ENCODE data around the gene TSPYL1.
A peak's percentile ranks its signal among the peaks of the same experiment; 100 is the strongest.
"Not testable (repeated sequence)": the region's sequence is repeated elsewhere in the genome, so short reads cannot be mapped to it uniquely, and the experiment has no call there.

Gene TSPYL1

DNA sequence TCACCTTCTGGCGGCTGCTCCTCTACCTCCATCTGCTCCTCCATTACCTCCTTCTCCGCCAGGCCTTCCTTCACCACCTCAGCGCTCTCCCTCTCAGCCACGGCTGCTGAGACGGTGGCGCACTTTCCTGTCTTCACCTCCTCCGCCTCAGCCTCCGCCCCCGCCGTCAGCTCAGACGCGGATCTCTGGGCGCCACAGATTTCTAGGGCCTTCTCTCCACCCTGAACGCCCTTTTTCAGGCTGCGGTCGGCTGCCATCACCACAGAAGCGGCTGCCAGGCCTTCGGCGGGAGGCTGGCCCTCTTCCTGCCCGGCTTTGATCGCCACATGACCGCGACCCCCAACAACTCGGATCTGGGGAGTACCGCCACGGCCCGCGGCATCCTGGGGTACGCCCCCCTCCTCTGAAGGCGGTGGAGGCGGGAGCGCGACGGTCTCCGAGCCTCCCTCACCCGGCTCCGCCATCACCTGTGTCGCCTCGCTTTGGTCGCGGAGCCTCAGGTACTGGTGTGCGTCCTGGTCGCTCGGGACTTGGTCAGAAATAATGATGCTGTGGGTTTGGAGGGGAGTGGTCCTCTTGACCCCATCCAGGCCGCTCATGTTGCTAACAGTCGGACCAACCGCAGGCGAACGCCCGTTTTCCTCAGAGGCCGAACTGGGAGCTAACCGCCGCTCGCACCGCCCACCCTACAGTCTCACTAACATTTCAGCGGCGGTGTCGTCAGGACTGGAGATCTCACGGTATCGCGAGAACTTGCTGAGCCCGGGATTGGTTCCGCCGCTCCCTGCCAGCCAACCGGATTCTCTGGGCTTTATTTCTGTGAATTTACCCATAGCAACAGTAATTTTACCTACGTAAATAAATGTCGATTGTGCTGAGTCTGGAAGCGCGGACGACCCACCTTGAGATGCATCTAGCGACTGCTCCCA lies at the start of gene TSPYL1:
TSPYL1 (minus strand) TSS at position 699 of the 929 bp plus-strand sequence; CDS start at position 599, 100 bp downstream.
- peak; percentile 83 for DNase-seq

DNA sequence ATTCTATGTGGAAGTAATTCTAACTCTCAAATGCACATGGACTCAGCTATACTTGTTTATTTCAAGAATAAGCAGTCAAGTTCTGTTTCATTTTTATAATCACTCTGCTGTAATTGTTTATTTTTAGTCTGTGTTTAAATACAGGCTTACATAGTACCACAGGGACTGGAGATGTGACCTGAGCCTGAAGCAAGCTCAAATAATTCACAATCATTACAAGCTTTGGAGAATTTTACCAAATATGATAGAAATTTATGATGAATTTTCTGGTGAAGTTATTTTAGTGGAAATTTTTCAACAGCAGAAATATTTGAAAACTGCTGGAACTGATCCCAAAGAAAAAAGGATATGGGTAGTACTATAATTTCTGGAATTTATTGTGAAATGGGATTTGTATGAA lies 49.4 kb upstream of the TSPYL1 start:
- no peak for DNase-seq

DNA sequence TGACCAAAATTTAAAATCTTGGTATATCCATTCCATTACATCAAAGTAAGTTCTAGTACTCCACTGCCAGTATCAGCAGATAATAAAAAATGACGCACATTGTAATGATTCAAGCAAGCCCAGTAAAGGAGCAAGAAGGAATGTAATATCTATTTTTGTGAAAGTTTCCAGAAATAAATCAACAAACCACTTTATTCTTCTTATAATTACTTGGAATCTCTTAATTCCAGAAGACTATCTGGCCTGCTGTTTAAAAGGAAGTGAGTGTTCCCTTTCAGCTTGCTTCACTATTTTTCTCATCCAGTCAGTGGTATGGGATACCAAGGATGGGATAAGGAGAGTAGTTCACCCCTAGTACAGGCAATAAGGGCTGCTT lies 48.8 kb upstream of the TSPYL1 start:
- no peak for DNase-seq

DNA sequence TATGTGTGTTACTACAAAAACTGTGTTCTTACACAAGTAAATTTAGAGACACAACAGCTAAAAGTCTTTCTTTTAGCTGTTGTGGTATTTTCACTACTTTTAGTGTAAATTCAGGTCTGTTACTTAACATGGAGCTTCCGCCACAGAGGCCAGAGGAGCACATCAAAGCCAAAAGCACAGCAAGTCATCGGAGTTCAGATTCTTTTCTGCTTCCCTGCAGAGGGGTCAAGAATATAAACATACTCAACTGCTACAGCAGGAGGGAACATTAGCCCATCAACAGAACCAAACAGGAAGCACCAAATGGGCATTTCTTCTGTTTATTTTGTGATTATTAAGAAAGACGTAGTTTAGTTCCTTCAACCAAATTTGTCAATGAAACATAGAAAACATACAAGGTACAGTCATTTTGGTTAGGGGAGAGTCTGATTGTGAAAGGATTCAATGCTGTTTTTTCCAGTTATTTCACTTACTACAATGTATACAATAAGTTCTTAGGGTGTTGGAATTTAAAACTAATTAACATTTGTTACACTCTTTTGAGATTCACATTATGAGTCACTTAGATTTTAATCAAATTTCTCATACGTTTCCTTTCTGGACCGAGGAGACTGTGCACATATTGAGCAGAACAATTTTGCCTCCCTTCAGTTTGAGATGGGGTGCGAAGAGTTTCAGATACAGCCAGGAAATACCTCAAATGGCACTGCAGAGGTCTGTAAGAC lies 48.2 kb upstream of the TSPYL1 start:
- DNase-seq, result no peak

DNA sequence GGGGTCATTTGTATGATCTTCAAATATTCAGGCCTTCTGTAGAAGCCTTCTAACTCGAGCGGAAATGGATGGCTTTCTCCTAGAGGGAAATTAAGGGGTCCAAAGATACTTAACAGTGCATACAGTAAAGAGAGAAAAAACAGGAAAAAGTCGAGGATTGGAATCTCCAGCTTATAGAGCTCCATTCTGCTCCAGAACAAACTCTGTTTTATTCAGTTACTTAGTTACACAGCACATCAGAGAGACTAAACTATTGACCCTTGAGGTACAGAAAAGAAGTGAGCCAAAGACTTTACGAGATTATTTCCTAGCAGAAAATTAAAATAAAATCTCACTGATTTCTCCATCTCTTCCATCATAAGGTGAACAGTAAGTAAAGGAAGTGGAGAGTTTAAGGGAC lies 47.3 kb upstream of the TSPYL1 start:
- DNase-seq, result no peak

DNA sequence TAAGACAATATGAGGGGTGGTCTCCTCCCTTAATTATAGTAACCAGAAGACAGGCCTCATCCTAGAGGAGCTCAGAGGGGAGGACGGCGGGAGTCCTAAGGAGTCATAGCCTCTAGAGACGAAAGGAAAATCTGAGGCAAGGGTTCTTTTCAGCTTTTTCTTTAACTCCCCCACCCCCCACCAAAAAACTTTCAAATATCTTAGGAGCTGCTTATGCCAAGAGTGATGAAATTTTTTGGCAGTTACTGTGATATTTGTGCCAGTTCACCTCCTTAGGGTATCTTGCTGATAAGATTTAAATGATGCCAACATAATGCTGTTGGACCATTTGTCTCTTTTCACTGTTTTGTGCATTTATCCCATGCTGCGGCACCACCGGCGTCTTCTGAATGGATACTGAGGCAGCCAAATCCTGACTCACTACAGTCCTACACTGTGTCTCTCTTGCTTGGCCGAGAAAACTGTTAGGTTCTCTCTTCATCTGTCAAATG lies 46.5 kb upstream of the TSPYL1 start:
- no peak for DNase-seq

DNA sequence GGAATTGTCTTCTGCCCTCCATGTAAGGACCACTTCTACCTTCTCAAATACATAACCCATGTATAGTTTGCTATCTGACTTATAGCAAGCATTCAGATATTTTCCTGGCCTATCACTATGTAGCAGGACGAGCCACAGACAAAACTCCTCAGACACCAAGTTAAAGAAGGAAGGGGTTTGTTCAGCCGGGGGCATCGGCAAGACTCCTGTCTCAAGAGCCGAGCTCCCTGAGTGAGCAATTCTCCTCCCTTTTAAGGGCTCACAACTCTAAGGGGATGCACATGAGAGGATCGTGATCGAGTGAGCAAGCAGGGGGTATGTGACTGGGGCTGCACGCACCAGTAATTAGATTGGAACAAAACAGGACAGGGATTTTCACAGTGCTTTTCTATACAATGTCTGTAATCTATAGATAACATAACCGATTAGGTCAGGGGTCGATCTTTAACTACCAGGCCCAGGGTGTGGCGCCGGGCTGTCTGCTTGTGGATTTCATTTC lies 46.0 kb upstream of the TSPYL1 start:
- DNase-seq, result not testable (repeated sequence)

DNA sequence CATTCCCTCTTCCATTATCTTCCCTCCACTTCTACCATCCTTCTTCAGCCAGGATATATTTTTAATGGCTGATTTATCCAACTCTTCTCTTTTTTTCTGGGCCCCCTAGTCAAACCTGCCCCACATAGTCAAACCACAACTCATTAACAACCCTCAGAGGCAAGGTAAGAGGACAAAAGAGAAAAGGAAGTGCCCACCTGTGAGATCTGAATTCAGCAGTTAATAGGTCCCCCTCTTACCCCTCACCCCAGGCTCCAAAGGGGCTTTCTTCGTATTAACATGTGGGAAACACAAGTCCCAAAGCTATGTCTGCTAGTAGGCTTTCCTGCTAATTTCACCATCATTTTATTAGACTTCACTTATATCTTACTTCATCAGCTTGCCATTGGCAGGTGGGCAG lies 44.1 kb upstream of the TSPYL1 start:
- DNase-seq, result no peak

DNA sequence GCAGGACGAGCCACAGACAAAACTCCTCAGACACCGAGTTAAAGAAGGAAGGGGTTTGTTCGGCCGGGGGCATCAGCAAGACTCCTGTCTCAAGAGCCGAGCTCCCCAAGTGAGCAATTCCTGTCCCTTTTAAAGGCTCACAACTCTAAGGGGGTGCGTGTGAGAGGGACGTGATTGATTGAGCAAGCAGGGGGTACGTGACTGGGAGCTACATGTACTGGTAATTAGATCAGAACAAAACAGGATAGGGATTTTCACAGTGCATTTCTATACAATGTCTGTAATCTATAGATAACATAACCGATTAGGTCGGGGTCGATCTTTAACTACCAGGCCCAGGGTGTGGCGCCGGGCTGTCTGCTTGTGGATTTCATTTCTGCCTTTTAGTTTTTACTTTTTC lies 42.2 kb upstream of the TSPYL1 start:
- DNase-seq, result not testable (repeated sequence)

DNA sequence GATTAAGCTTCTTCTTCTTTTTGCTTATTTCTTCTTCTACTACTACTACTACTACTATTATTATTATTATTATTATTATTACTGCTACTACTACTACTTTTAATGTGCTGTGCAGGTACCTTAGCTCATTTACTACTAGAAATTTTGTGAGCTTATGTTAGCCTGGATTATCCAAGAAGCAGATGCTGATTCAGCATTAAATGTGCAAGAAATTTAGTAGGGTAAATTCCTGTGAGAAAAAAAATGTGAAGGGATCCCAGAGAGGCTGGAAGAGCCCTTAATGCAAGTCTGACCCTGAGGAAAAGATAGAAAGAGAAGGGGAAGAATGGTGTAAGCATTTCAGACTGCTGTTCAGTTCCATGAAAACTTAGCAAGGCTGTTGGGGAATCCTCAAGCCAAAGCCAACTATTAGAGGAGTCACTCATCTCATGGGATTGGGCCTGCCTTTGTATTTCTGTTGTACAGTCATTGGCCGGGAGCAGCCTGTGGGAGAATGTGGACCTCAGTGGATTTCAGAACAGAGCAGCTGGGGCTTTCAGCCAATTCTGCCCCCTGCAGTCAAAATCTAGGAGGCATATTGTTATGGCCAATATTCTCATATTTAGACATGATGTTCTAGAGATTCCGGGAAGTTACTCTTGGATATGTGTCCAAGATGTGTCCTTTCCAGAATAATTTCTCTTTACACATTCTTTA lies 37.2 kb upstream of the TSPYL1 start:
- DNase-seq, result no peak

DNA sequence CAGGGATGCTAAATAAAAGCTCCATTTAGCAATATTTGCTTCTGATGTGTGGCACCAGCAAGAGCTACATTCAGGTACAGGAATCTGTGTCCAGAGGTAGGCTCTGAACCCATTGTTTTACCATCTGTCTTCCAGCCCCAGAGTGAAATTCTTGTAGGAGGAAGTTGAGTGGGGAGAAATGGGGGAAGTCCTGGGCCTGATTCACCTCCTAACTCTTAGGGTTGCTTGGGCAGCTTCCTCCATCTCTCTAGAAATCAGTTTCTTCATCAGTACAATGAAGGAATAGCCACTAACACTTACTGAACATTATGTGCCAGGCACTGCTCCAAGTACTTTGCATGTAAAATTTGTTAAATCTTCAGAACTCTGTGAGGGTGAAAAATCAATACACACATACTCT lies 35.1 kb upstream of the TSPYL1 start:
- DNase-seq, result no peak

DNA sequence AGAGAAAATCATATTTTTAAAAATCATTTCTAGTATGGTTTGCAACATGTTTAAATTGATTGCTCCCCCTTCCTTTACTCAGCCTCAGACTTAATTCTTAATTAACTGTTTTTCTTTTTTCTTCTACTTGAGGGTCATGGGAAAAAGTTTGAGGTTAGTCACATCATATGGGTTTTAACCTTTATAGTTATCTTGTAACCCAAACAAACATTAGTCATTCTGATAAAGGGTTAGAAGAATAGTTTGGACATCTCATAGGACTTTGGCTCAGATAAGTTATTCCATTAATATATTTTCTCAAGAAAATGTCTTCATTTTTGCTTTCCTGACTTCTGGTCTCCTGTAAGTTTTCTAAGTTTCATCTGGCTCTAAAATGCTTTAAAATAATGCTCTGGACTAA lies 34.5 kb upstream of the TSPYL1 start:
- DNase-seq, result no peak

DNA sequence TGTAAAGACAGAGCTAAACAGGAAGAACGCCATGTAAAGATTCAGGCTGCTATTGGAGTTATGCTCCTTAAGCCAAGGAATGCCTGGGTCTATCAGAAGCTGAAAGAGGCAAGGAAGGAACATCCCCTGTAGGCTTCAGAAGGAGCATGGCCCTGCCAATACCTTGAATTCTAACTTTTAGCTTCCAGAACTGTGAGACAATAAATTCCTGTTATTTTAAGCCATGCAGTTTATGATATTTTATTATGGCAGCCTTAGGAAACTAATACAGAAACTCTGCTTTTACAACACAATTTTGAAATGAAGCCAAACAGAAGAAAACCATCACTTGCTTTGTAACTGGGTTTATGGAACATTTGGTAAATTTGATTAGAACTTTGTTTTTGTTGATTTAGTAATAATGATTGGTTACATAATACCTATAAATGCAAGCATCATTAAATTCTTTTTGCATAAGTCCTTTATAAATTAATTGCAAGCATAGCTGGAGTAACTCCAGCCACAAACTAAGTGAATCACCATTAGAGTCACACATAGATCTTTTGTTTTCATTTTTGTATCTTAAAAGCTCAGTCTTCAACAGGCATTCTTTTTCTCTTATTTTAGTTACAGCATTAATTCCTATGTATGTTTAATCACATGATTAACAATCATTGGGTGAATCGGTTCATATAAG lies 33.5 kb upstream of the TSPYL1 start:
- no peak for DNase-seq

DNA sequence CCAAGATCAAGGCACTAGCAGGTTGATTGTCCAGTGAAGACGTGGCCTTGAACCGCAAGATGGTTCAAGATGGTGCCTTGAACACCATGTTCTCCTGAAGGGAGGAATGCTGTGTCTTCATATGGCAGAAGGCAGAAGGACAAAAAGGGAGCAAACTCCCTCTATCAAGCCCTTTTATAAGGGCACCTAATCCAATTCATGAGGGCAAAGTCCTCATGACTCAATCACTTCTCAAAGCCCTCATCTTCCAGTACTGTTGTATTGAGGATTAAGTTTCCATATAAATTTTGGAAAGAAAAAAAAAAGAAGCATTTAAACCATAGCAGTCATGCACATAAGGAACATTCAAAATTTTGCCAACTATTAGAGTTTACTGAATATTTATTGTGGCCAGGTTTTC lies 29.9 kb upstream of the TSPYL1 start:
- DNase-seq, result no peak

DNA sequence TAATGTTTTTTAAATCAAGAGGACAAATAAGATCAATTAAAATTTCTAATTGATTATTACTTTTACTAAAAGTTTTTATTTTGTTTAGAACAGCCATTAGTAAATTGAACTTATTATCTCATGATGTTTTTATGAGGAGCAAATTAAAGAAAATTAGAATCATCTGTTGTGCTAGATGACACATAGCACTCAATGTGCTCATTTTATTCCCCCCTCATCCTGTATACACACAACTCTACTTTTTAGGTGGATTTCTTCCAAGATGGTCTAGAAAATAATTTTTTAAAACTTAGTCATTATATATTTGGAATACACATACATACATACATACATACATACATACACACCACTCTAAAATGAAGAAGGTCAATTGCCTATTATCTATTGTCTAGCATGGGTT lies 29.3 kb upstream of the TSPYL1 start:
- DNase-seq, result no peak

DNA sequence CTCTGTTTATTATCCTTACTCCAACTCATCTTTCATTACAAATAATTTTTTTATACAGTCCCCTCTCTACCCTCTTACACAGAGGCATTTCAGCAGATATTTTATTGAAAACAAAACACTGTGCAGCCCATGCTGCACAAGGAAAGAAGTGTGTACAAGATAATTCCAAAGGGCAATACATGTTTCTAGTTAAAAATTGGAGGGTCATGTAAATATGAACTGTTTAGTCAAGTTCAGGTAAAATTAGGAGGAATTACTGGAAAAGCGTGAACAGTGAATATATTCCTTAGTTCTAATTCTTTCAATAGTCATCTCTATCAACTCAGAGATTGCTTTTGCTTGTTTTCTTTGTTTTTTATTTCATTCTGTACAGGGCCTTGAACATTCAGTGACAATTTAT lies 27.9 kb upstream of the TSPYL1 start:
- DNase-seq, result no peak

DNA sequence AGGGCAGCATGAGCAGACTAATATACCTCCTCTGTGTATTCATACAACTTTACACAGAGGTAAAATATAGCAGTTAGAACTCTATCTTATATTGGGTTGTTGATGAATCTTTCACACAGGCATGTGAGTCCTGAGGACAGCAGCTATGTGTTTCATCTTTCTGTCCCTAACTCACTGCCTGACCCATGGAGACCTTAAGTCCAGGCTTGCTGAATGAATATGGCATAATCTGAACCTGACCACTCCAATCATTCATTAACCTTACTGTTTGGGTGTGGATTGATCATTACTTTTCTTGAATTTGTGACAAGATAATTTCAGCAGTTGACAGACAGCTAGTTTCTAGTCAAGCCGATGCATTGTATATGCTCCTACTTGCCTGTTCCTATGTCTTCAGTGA lies 27.3 kb upstream of the TSPYL1 start:
- DNase-seq, result no peak

DNA sequence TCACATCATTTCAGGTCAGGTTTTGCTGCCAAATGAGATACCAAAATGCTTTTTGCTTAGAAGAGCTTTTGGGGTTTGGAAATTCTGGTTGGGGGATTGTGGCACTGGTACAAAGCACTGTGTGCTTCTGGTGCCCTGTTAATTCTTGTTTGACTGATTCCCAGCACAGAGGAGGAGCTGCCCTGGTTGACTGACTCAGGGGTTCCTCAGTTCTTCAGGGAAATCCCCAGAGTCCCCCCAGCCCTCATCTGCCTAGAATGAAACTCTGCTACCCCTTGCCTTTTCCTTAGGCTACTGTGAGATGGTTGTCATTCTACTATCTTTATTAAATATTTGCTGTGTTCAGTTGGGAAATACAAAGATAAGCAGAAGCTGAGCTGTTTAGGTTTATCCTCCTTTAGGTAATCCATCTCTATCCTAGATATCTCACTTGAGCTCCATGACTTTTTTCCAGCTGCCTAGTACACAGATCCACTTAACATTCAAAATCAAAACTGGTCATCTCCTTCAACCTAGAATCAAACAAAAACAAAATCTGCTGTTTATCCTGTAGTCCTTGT lies 24.9 kb upstream of the TSPYL1 start:
- DNase-seq, result no peak

DNA sequence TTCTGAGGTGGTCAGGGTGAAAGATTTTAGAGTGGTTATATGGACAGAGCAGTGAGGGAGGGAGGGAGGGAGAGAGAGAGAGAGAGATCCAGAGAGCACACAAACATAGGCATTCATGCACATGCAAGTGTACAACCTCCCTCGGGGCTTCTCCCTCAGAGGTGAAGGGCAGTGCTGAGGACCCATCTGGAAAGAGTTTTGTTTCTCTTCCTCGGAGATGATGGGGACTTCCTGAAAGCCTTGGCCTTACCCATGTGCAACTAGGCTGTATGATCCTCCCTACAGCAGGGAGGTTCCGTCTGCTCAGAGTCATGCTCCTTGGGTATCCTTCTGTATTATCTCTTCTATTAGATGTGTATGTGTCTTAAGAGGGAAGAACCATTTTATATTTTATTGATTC lies 21.4 kb upstream of the TSPYL1 start:
- no peak for DNase-seq

DNA sequence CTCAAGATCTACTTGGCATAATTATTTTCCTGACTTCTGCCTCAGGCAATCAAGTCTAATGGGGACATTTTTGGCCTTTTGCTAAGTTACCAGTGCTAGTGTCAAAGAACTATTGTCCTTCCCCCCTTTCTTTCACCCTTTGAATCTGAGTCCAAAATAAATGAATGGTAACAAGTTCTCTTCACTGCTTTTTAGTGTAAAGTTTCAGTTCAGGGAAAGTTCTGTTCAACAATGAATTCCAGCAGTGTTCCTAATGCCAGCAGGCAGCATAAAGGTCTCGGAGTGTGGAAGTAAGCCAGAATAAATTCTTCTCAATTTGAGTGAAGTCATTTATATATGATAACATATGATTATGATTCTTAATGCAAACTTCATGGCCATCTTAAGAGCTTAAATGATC lies 20.8 kb upstream of the TSPYL1 start:
- DNase-seq, result no peak

DNA sequence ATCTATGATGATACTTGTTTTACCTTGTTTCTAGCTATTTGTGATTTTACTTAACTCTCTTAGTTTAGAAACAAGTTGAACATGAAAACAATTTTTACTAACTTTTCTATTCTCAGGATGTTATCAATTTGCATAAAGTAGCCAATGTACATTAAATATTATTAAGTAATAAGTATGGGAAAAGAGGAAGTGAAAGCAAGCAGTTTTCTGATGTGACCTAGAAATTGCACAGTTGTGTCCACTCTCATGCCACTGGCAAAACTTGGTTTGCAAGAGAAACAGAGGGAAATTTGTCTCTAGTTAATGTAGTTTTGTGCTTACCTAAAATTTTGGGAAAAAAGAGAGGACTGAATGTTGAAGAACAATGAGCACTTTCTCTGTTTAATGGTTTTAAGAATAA lies 19.2 kb upstream of the TSPYL1 start:
- no peak for DNase-seq

DNA sequence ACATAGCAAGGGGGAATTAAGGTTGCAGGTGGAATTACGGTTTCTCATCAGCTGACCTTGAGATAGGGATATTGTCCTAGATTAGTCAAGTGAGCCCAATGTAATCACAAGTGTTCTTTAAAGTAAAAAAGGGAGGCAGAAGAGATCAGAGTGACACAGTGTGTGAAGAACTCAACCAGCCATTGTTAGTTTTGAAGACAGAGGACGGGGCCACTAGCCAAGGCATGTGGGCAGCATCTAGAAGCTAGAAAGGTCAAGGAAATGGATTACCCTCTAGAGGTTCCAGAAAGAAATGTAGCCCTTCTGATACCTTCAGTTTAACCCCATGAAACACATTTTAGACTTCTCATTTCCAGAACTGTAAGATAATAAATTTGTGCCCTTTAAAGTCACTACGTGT lies 18.5 kb upstream of the TSPYL1 start:
- DNase-seq, result no peak
